Measurements from ENCODE around the gene ZNF275. TPM values are rescaled to one million over a fixed set of nuclear protein-coding genes. Genes with fewer than 3 reads are reported as not detected.
A peak's percentile ranks its signal among the peaks of the same experiment; 100 is the strongest.

The ZNF275 gene
- total RNA-seq, 2 experiments from 2014 or later: 19.6 to 20.2 TPM

DNA sequence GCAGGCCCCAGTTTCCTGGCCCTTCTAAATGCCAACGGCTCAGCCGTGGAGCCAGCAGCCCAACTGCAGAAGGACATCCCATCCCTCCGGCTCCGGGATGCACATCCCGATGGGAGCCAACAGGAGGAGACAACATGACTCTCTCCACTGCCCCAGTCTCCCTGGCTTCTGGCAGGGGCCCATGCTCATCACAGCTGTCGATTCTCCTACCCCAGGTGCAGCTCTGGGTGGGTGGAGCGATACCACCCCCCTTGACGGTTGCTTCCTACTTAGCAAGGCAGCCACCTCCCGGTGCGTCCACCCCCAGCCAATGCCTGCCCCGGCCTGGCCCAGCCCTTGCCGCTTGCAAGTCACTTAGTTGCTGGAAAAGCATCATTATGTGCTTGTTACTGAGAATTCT is 19.5 kb downstream of the ZNF275 start:
- no peak overlapping the region for H3K4me3 ChIP-seq (ENCODE audit: low read depth, low read length, poor library complexity, severe bottlenecking)
- no peaks in the 10 kb centered on the region; the same call in 1 of the 2 replicates for H3K36me3 ChIP-seq (ENCODE audit: insufficient read depth, low read length)
- H3K9me2 ChIP-seq (ENCODE audit: insufficient read depth, low read length): no peaks in the 10 kb centered on the region
- no peak for TF ChIP-seq EZH2phosphoT487 (IDR thresholded peaks at IDR 0.05; ENCODE audit: borderline replicate concordance, low read depth, low read length)
- no peak for TF ChIP-seq CTCF (conservative IDR thresholded peaks at IDR 0.05; ENCODE audit: low read length)
- H3K27ac ChIP-seq (ENCODE audit: low read depth, low read length, poor library complexity, severe bottlenecking): peak overlapping the region; percentile 91
- H3K9me3 ChIP-seq (ENCODE audit: low read length): no peaks in the 10 kb centered on the region
- intact Hi-C loops (cut with micrococcal nuclease; ENCODE audit: unreplicated experiment): no loop called here
- peaks cover 45% of the 10 kb centered on the region for H3K4me1 ChIP-seq (ENCODE audit: insufficient read depth, low read length, poor library complexity, severe bottlenecking)
- H3K4me2 ChIP-seq (ENCODE audit: low read length): peak overlapping the region; percentile 52
- CTCF ChIA-PET (ENCODE audit: unreplicated experiment): no interaction called here
- peak; percentile 75 for DNase-seq (ENCODE audit: low spot score)
- H2AFZ ChIP-seq (ENCODE audit: low read length): no peak overlapping the region
- H4K20me1 ChIP-seq (ENCODE audit: insufficient read depth, low read length): no peaks in the 10 kb centered on the region
- BruUV-seq (replicated peaks): no TSS peak
- no peaks in the 10 kb centered on the region for H3K79me2 ChIP-seq (ENCODE audit: insufficient read depth, low read depth, low read length)
- POLR2A ChIA-PET: interaction anchor here (0.6 kb wide), 1 partner anchor 14 kb away, joined by 3 read pairs; no protein-coding TSS in a partner anchor

- DNase-seq (ENCODE audit: low spot score): no peak
- CTCF ChIA-PET (ENCODE audit: unreplicated experiment): no interaction called here
- no peak overlapping the region for H3K4me3 ChIP-seq (ENCODE audit: low read depth, low read length, poor library complexity, severe bottlenecking)
- no peaks in the 10 kb centered on the region; the same call in 1 of the 2 replicates for H3K36me3 ChIP-seq (ENCODE audit: insufficient read depth, low read length)
- H2AFZ ChIP-seq (ENCODE audit: low read length): no peak overlapping the region
- H3K27ac ChIP-seq (ENCODE audit: low read depth, low read length, poor library complexity, severe bottlenecking): no peak overlapping the region
- BruUV-seq (replicated peaks): no TSS peak
- no peaks in the 10 kb centered on the region for H4K20me1 ChIP-seq (ENCODE audit: insufficient read depth, low read length)
- no peak overlapping the region for H3K4me2 ChIP-seq (ENCODE audit: low read length)
- no peaks in the 10 kb centered on the region for H3K9me3 ChIP-seq (ENCODE audit: low read length)
- no peak for TF ChIP-seq EZH2phosphoT487 (IDR thresholded peaks at IDR 0.05; ENCODE audit: borderline replicate concordance, low read depth, low read length)
- TF ChIP-seq CTCF (conservative IDR thresholded peaks at IDR 0.05; ENCODE audit: low read length): no peak
- H3K79me2 ChIP-seq (ENCODE audit: insufficient read depth, low read depth, low read length): no peaks in the 10 kb centered on the region
- peaks cover 21% of the 10 kb centered on the region for H3K4me1 ChIP-seq (ENCODE audit: insufficient read depth, low read length, poor library complexity, severe bottlenecking)
- no peaks in the 10 kb centered on the region for H3K9me2 ChIP-seq (ENCODE audit: insufficient read depth, low read length)
- POLR2A ChIA-PET: no interaction called here
- intact Hi-C loops (cut with micrococcal nuclease; ENCODE audit: unreplicated experiment): no loop called here
These were observed 23.9 kb downstream of the ZNF275 start for GRCh38 chrX:153357877-153358276.

- H3K79me2 ChIP-seq (ENCODE audit: insufficient read depth, low read depth, low read length): no peaks in the 10 kb centered on the region
- no peaks in the 10 kb centered on the region for H4K20me1 ChIP-seq (ENCODE audit: insufficient read depth, low read length)
- H3K36me3 ChIP-seq (ENCODE audit: insufficient read depth, low read length): no peaks in the 10 kb centered on the region
- no peak overlapping the region for H3K4me3 ChIP-seq (ENCODE audit: low read depth, low read length, poor library complexity, severe bottlenecking)
- H3K27ac ChIP-seq (ENCODE audit: low read depth, low read length, poor library complexity, severe bottlenecking): no peak overlapping the region
- CTCF ChIA-PET (ENCODE audit: unreplicated experiment): no interaction called here
- no peak for TF ChIP-seq CTCF (conservative IDR thresholded peaks at IDR 0.05; ENCODE audit: low read length)
- TF ChIP-seq EZH2phosphoT487 (IDR thresholded peaks at IDR 0.05; ENCODE audit: borderline replicate concordance, low read depth, low read length): no peak
- no peak overlapping the region for H3K4me2 ChIP-seq (ENCODE audit: low read length)
- H3K9me3 ChIP-seq (ENCODE audit: low read length): no peaks in the 10 kb centered on the region
- H3K9me2 ChIP-seq (ENCODE audit: insufficient read depth, low read length): no peaks in the 10 kb centered on the region
- no TSS peak for BruUV-seq (replicated peaks)
- no peak for DNase-seq (ENCODE audit: low spot score)
- no peak overlapping the region for H2AFZ ChIP-seq (ENCODE audit: low read length)
- intact Hi-C loops (cut with micrococcal nuclease; ENCODE audit: unreplicated experiment): no loop called here
- no peaks in the 10 kb centered on the region for H3K4me1 ChIP-seq (ENCODE audit: insufficient read depth, low read length, poor library complexity, severe bottlenecking)
- POLR2A ChIA-PET: no interaction called here
These were observed 27.9 kb downstream of the ZNF275 start for GRCh38 chrX:153361781-153362397.
